Measurements from ENCODE around the gene KRT77.

DNA sequence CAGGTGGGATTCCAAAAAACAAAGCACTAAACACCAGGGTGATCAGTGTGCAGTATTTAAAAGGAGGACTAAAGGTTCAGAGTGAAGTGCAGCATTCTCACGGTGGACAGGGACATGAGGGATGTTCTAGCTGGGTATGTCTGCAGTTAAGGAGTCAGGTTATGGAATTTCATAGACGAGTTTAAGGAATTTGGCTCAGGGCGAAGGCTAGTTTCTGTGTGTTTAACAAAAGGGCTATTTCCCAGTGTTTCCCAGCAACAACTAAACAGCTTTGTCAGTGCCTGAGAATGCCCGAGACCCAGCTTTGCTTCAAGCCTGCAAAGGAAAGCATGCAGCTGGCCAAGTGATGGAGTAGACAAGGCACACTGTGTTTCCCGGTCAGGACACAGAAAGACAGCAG is 30.1 kb downstream of the KRT77 start:
- TF ChIP-seq, protein P1, sequence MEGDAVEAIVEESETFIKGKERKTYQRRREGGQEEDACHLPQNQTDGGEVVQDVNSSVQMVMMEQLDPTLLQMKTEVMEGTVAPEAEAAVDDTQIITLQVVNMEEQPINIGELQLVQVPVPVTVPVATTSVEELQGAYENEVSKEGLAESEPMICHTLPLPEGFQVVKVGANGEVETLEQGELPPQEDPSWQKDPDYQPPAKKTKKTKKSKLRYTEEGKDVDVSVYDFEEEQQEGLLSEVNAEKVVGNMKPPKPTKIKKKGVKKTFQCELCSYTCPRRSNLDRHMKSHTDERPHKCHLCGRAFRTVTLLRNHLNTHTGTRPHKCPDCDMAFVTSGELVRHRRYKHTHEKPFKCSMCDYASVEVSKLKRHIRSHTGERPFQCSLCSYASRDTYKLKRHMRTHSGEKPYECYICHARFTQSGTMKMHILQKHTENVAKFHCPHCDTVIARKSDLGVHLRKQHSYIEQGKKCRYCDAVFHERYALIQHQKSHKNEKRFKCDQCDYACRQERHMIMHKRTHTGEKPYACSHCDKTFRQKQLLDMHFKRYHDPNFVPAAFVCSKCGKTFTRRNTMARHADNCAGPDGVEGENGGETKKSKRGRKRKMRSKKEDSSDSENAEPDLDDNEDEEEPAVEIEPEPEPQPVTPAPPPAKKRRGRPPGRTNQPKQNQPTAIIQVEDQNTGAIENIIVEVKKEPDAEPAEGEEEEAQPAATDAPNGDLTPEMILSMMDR (conservative IDR thresholded peaks at IDR 0.05; ENCODE audit: low read depth, low read length), result no peak
- no peak for TF ChIP-seq EZH2 (IDR thresholded peaks at IDR 0.05; ENCODE audit: low read length, unreplicated experiment)

All from PC-3 (cell line).